ENCODE results near the gene USP4. TPM values are rescaled to one million over a fixed set of nuclear protein-coding genes. Genes with fewer than 3 reads are reported as not detected.

The USP4 gene, protein sequence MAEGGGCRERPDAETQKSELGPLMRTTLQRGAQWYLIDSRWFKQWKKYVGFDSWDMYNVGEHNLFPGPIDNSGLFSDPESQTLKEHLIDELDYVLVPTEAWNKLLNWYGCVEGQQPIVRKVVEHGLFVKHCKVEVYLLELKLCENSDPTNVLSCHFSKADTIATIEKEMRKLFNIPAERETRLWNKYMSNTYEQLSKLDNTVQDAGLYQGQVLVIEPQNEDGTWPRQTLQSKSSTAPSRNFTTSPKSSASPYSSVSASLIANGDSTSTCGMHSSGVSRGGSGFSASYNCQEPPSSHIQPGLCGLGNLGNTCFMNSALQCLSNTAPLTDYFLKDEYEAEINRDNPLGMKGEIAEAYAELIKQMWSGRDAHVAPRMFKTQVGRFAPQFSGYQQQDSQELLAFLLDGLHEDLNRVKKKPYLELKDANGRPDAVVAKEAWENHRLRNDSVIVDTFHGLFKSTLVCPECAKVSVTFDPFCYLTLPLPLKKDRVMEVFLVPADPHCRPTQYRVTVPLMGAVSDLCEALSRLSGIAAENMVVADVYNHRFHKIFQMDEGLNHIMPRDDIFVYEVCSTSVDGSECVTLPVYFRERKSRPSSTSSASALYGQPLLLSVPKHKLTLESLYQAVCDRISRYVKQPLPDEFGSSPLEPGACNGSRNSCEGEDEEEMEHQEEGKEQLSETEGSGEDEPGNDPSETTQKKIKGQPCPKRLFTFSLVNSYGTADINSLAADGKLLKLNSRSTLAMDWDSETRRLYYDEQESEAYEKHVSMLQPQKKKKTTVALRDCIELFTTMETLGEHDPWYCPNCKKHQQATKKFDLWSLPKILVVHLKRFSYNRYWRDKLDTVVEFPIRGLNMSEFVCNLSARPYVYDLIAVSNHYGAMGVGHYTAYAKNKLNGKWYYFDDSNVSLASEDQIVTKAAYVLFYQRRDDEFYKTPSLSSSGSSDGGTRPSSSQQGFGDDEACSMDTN
- 10.3 to 14.8 TPM (median 13.2 TPM) in 5 replicates for total RNA-seq (2022; extraction: Qiagen RNA extraction)

GRCh38 chr3:49339941-49340800 is at the start of gene USP4:
Gene USP4, minus strand, starts transcription at chr3:49340053. Its CDS starts 29 bp downstream, at chr3:49340024.

DNA sequence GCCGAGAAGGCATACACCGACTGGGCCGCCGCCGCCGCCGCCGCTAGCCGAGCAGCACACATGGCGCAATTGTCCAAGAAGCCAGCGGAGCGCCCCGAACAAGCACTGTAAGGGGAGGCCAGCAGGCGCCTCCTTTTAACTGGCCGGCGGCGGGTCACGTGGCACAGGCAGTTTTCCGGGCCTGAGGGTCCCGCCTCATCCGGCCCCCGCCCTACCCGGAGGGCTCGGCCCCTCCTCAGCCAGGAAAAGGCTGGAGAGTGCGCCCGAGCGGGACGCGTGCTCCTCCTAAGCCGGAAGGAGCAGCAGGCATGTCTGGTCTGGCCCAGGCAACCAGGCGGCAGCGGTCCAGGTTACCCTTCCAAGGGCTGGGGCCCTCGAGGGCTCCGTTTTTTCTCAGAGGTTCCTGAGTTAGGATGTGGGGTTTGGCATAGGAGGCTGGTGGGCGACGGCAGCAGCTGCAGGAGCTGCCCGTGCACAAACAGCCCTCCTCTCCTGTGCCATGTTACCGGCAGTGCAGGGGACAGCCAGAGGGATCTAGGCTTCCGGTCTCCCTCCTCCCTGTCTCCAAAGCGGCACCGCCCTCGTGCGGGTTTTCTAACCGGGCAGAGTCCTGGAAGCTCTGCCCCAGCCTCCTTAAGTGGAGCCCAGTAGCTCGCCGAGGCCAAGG is 18.5 kb upstream of the USP4 start, which contains the start of gene GPX1:
TSS of gene GPX1 (minus strand) at position 137 of the 667 bp plus-strand sequence. CDS start at position 62, 75 bp downstream.

DNA sequence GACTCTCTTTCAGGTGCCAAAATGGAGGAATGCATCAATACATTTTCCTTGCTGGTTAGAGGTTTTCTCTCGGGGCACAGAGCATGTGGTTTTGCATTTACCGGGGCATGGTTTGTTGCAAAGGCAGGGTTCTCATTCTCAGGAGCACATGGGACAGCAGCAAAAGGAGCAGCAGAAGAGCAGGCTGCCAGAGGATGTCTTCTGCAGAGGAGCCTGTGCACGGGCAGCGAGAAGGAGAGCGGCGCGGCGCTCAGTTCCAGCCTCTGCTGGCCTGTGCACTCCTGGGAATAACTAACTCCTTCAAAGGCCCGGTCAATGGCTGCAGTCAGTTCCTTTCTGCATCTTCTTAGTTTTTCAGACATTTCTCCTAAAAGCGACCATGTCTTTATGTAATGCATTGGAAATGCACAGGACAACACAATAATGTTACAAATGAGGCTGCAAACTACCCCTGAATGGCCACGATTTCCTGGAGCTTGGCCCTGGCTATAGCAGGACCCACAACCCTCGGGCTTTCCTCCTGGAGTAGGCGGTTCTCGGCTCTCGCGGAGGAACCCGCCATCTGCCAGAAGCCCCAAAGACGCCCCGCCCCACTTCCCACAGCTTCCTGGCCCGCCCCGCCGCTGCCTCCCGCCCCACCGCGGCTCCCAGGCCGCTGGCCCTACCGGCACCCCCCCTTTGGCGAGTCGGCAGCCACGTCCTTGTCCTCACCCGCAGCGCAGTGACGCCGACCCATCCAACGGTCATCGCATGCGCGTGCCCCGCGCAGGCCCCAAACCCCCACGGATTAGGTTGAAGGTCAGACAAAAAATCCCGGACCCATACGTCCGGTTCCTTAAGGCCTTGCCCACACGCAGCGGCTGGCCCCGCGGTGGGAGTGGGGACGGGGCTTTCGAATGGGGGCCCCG is 63.1 kb downstream of the USP4 start, which contains the start of gene C3orf62:
TSS of gene C3orf62 (minus strand) at position 758 of the 908 bp plus-strand sequence. CDS start at position 398, 360 bp downstream.

Other genes starting within 250 kb of the USP4 start
- 37.2 to 41.5 TPM (median 37.6 TPM) in 5 replicates for gene QRICH1, start 246.0 kb downstream of the USP4 start, total RNA-seq (2022; extraction: Qiagen RNA extraction)
- 123 to 155 TPM (median 147 TPM) in 5 replicates for gene QARS1, start 235.3 kb downstream of the USP4 start, total RNA-seq (2022; extraction: Qiagen RNA extraction)
- 18.7 to 26.6 TPM (median 25.1 TPM) in 5 replicates for gene USP19, start 219.2 kb downstream of the USP4 start, total RNA-seq (2022; extraction: Qiagen RNA extraction)
- gene LAMB2, start 207.0 kb downstream of the USP4 start, total RNA-seq (2022; extraction: Qiagen RNA extraction), result 80.0 to 111 TPM (median 107 TPM) in 5 replicates
- gene CCDC71, start 173.7 kb downstream of the USP4 start, total RNA-seq (2022; extraction: Qiagen RNA extraction), result 12.1 to 15.3 TPM (median 14.5 TPM) in 5 replicates
- 4.3 to 6.4 TPM (median 5.5 TPM) in 5 replicates for gene KLHDC8B, start 168.5 kb downstream of the USP4 start, total RNA-seq (2022; extraction: Qiagen RNA extraction)
- gene C3orf62, start 62.8 kb downstream of the USP4 start, total RNA-seq (2022; extraction: Qiagen RNA extraction), result 1.5 to 2.2 TPM (median 1.9 TPM) in 5 replicates
- 254 to 327 TPM (median 296 TPM) in 5 replicates for gene GPX1, start 18.3 kb upstream of the USP4 start, total RNA-seq (2022; extraction: Qiagen RNA extraction)
- 451 to 557 TPM (median 457 TPM) in 5 replicates for gene RHOA, start 71.9 kb upstream of the USP4 start, total RNA-seq (2022; extraction: Qiagen RNA extraction)
- gene TCTA, start 72.4 kb upstream of the USP4 start, total RNA-seq (2022; extraction: Qiagen RNA extraction), result 20.1 to 24.8 TPM (median 23.7 TPM) in 5 replicates
- gene AMT, start 82.4 kb upstream of the USP4 start, total RNA-seq (2022; extraction: Qiagen RNA extraction), result 0.17 to 0.65 TPM (median 0.30 TPM) in 5 replicates
- 5.2 to 6.7 TPM (median 6.6 TPM) in 5 replicates for gene NICN1, start 89.3 kb upstream of the USP4 start, total RNA-seq (2022; extraction: Qiagen RNA extraction)
- 43.6 to 60.6 TPM (median 52.5 TPM) in 5 replicates for gene DAG1, start 130.2 kb upstream of the USP4 start, total RNA-seq (2022; extraction: Qiagen RNA extraction)
- gene BSN, start 214.4 kb upstream of the USP4 start, total RNA-seq (2022; extraction: Qiagen RNA extraction), result 0.08 to 0.16 TPM (median 0.13 TPM) in 5 replicates

Measured in A549 treated with CORT108297 at 1 μM for 4 hours (cell line).